CD4-positive, alpha-beta T cell treated with Interleukin-2 at 100 ng/mL for 4 hours (primary cell): ENCODE results near the gene MACROD2.

Experiments
- DNase-seq: peaks from one replicate; pipeline ENCODE4 v3.0.0-alpha.2; 2020; ENCODE audit warnings: low spot score

The MACROD2 gene

DNA sequence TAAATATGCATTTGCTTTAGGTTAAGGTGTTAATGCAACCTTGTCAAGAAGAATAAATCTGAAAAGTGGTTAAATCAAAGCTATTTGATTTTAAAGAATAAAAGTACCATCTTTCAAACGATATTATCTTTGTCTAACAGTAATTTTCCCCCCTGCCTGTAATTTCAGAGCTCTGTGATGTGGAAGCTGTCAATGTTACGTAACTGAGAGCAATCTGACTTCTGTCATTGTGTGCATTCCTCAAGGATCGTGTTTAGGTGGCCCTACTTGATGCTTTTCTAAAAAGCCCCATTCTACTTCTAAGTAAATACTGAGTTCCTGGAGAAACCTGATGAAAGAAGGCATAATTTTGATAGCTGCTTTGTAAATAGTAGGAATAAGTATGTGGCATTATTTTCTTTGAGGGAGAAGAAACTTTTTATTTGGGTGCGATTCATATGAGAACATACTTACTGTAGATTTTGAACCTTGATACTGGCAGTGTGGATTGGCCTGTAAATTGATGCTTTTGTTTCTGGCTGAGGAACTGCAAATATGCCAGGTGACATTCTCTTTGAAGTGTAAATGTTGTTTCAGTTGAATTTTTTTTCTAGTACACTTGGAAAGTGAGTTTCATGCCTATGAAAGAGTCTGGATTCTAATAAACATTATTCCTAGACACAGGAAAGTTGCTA lies 871.7 kb downstream of the MACROD2 start:
- DNase-seq: no peak

DNA sequence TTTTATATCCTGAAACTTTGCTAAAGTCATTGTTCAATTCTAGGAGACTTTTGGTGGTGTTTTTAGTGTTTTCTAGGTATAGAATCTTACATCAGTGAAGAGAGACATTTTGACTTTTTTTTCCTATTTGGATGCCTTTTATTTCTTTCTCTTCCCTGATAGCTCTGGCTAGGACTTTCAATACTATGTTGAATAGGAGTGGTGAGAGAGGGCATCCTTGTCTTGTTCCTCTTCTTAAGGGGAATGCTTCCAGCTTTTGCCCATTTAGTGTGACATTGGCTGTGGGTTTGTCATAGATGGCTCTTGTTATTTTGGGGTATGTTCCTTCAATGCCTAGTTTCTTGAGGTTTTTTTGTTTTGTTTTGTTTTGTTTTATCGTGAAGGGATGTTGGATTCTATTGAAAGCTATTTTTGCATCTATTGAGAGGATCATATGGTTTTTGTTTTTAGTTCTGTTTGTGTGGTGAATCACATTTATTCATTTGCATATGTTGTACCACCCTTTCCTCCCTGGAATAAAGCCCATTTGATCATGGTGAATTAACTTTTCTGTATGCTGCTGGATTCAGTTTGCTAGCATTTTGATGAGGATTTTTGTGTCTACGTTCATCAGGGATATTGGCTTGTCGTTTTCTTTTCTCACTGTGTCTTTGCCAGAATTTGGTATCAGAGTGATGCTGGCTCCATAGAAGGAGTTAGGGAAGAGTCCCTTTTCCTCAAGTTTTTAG lies 882.1 kb downstream of the MACROD2 start:
- DNase-seq: no peak

DNA sequence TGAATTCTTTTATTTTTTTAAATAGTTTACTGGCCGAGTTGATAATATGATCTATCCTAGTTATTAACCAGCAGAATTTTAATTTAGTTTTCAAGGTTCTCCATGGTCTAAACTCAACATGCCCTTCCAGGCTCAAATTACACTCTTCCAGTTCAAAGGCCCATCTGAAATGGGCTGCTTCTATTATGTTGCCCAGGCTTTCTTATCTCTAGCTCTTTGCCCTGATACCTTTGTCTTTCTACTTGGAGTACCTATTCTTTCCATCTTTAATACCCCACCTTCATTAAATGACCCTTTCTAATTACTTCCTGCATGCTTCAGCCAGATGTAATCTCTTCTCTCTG lies 883.3 kb downstream of the MACROD2 start:
- DNase-seq: no peak

DNA sequence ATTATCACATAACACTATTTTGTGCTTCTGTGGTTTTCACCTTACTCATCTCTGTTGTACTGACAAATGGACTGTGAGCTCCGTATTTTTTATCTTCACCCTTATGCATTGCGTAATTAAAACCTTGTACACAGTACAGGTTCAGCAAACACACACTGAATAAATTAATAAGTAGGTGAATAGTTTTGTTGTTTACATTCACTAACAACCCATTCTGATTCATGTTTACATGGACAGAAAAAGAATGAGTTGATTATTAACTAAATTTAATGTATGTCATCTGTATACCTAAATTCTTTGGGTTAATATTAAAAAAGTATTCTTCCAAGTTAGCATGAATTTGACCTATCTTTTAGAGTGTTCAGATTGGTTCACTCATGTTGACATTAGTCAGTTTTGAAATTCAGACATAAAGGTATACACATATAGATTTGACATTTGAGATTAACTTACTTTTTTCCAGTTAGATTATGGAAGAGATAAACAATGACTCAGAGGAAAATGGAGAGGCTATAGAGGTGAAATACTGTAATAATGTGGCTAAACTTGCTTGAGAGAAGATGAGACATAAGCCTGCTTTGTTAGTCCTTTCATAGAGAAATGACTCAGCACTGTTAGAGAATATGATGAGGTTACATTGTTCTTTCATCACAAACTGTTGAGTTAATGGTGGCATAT lies 883.8 kb downstream of the MACROD2 start:
- DNase-seq: no peak

DNA sequence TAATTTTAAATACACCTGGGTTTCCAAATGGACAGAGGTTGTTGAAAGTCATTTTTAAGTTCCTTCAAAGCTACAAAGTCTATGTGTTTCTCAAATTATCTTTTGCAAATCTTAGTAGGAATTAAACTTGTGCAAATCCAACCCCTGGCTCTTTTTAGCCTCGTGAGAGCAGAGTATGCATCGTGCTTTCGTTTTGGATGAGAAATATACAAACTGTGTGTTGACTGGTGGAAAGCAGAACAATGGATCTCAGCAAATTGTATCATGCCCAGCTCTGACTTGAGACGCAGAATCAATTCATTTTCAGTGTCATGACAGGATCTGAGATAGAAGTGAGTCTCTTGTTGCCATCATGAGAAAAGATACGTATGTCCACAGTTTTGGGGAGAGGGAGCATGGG lies 884.5 kb downstream of the MACROD2 start:
- DNase-seq: no peak

DNA sequence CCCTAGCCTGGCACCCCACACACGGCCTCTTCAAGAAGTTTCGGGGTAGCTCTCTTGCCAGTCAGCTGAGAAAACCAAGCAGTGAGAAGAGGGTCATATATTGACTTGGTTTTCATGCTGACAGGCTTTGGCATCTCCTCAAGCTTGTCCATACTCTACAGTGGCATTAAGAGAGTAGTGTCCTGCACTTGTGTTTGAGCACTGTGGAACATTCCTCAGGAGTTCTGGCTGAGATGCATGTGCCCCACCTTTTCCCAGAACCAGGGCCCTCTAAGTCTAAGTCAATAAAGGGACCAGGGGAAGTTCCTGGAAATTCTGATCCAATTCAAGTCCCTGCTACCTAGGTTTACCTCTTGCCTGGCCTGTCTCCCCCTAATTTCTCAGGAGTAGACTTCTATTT lies 886.2 kb downstream of the MACROD2 start:
- DNase-seq: no peak

DNA sequence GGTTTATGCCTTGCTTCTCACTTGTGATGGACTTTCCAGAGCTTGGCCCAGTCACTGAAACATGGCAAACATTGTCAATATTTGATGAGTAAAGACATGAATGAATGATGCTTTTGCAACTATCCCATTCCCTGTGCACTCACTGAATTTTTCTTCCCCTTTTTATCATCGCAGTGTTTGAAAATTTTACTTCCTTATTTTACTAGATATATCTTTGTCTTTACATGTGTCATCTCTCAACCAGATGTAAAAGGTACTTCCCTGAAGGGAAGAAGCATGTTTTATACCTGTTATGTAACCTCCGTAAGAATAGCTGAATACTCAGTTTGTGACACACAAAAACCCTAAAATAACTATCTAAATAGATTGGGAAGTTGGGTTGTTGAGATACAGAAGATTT lies 886.8 kb downstream of the MACROD2 start:
- DNase-seq: no peak

DNA sequence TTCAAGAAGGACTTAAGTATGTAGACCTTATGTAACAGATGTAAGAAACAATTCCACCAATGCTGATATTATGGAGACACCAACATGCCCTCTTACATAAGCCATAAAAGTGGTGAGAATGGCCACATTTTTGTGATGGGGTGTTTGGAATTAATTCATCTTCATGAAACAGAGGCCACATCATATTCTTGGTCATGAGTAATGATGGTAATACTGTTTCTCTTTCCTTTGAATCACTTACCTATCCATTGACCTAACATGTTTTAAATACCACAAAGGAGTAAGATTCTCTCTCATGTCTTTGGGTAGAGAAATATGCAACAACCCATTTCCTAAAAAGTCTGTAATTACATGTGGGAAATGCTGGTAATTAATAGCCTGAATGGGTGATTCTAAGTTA lies 887.5 kb downstream of the MACROD2 start:
- DNase-seq: no peak

DNA sequence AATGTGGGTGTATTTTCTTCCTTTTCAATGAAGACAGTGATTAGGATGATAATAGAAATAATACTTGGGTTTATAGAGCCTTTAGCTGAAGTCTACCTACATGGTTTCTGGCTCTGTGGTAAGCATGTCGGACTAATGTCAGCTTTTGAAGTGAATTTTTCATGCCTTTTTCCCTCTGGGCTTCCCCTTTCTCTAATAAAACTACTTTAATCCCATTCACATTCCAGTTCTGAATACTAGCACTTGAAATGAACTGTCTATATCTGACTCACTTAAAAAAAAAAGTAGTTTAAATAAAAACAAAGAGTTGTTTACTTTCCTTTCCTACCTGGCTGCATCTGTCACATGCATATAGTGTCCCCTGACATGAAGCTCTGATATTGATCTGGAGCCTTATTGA lies 888.0 kb downstream of the MACROD2 start:
- DNase-seq: no peak

DNA sequence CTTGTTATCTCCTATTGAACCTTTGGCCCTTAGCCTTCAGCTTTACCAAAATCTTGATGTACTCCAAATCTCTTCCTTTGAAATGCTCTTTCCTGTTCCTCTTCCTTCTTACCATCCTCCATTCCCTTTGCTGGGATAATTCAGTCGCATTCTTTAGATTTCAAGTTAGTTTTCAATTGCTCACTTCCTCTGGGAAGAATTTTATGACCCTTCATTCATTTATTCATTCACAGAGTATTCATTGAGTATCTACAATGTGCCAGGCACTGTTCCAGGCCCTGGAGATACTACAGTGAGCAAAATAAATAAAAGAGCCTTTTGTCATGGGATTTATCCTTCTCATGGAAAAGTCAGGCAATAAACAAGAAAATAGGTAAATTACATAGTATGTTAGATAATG lies 890.3 kb downstream of the MACROD2 start:
- DNase-seq: no peak

DNA sequence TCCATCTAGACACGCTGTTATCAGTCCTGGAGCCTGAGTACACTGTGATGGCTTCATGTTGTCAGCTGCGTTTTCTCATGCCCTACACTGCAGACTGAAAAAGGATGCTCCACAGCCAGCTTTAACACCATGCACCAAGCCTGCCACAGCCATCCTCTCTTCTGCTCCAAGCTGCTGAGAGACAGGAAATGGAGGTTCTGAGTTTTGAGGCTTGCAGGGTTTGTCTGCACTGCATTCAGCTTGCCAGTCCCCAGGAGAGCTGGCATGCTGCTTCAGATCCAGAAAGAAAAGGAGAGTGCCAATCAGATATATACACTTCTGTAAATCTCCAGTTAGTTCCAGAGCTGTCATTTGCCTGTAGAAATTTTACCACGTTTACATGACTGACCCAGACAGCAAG lies 892.8 kb downstream of the MACROD2 start:
- DNase-seq: no peak

DNA sequence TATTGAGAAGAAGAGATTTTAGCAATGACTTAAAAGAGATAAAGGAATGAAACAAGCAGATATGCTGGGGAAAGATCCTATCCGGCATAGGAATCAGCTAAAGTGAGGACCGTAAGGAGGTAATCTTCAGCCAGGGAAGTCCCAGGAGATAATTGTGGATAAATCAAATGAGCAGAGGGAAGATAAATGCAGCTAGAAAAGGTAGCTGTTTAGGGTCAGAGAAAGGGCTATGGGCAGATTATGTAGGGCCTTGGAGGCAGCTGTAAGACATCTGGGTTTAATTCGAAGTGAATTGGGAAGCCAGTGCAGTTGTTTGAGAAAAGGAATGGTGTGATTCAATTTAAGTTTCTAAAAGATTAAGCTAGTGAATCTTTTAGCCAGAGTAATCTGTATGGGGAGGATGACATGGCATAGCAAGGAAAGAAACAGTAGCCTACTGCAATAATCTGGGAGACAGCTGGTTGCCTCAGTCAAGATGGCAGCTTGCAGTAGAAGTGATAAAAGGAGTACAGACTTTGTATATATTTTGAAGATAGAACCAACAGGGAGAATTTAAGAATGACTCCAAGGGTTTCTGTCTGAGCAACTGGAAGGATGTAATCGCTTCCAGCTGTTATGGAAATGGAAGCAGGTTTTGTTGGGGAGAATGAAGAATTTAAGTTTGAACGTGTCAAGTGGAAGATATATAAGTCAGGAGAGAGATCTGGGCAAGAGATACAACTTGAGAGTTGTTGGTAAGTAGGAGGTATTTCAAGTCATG lies 894.4 kb downstream of the MACROD2 start:
- DNase-seq: no peak

DNA sequence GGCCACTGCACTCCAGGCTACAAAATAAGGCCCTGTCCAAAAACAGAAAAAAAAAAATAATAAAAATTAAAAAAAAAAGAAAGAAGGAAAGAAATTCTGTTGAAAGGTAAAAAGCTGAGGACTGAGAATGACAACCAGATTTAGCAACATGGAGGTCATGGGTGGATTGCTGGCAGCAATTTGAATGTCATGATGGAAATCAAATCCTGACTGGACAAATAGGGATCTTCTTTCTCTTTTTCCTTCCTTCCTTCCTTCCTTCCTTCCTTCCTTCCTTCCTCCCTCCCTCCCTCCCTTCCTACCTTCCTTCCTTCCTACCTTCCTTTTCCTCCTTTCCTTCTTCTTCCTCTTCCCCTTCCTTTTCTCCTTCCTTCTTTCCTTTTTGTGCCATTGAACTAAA lies 895.4 kb downstream of the MACROD2 start:
- DNase-seq: no peak

DNA sequence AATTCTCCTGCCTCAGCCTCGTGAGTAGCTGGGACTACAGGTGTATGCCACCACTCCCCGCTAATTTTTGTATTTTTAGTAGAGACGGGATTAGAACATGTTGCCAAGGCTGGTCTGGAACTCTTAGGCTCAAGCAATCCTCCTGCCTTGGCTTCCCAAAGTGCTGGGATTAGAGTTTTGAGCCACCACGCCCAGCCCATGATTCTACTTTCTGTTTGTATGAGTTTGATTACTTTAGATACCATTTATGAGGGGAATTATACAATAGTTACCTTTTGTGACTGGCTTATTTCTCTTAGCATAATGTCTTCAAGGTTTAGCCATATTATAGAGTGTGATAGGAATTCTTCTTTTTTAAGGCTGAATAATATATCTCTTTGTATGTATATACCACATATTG lies 897.5 kb downstream of the MACROD2 start:
- DNase-seq: no peak

DNA sequence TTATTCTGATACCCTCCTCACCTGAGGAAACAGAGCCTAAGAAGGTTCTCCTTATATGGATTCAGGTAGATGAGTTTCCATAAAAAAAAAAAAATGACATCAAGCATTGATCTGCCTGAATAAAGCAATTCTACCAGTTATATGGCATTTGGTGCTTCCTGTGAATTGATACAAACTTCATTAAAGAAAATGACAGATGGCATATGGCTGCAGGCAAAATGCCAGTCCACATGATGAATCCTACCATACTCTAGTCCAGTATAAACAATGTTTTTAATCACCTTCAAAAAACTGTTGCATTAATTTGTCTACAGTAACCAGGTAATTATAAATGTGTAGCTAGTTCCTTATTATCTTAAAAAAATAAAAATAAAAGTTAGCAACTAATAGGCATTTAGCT lies 901.3 kb downstream of the MACROD2 start:
- DNase-seq: no peak

DNA sequence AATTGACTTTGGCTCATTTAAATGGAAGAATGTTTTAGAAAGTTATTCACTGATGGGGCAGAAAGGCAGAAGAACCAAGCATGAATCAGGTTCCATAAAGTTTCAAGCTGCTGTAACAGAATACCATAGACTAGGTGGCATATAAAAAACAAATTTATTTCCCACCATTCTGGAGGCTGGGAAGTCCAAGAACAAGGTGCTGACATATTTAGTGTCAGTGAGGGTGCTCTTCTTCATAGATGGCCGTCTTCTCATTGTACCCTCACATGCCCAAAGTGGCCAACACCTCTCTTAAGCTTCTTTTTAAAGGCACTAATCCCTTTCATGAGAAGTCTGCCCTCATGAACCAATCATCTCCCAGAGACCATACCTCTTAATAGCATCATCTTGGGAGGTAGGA lies 902.3 kb downstream of the MACROD2 start:
- no peak for DNase-seq

DNA sequence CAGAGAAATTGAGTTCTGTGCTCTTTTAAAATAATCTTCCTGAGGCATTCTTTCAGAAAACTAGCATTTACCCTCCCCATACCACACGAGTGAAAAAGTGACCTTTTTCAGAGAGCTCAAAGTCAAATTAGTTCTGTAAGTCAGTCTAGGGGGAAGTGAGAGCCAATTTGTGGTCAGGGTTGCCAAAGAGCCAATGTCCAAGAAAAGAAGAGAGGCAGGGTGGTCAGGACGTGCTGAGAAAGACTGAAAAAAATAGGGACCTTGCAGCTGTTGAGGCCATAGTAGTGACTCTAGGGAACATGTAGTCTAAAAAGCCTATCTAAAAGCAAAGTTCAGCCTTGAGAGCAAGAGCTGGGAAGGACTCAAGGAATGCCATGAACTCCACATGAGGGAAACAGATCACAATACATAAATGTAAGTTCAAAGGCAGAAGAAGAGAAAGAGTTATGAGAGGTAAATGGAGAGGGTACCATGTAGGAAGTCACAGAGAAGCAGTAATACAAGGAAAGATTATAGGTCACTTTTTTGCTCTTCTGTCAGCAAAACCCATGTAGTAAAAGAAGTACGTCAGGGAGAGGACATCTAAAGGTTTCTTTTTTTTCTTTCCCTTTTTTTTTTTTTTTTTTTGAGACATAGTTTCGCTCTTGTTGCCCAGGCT lies 907.2 kb downstream of the MACROD2 start:
- no peak for DNase-seq

DNA sequence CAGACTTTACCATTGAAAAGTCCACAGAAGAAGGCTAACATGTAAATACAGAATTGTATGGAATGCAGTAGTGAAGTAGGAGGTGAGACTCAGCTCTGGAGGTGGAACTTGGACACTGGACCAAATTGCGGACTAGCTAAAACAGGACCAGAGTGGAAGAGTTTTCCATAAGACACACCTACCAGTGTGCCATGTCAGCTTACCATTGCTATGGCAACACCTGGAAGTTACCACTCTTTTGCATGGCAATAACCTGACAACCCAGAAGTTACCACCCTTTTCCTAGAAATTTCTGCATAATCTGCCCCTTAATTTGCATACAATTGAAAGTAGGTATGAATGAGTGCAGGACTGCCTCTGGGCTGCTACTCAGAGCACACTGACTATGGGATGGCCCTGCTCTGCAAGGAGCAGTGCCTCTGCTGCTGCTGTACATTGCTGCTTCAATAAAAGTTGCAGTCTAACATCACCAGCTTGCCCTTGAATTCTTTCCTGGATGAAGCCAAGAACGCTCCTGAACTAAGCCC lies 911.7 kb downstream of the MACROD2 start:
- no peak for DNase-seq

DNA sequence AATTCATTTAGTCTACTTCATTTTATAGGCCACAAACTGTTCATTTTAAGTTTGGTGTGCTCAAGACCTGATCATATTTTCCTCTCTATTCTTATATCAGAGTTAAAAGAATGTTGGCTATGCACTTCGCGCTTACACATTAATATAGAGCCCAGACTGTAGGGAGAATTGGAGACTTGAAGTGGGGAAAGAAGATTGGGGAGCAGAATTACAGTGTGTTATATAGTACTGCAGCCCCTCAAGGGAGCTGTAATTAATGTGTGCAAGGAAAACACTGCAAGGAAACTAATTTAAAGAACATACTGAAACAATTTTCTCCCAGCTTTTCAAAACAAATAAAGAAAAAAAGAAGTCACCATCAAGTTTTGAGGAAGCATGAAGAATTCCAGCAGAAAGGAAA lies 914.8 kb downstream of the MACROD2 start:
- DNase-seq: no peak

DNA sequence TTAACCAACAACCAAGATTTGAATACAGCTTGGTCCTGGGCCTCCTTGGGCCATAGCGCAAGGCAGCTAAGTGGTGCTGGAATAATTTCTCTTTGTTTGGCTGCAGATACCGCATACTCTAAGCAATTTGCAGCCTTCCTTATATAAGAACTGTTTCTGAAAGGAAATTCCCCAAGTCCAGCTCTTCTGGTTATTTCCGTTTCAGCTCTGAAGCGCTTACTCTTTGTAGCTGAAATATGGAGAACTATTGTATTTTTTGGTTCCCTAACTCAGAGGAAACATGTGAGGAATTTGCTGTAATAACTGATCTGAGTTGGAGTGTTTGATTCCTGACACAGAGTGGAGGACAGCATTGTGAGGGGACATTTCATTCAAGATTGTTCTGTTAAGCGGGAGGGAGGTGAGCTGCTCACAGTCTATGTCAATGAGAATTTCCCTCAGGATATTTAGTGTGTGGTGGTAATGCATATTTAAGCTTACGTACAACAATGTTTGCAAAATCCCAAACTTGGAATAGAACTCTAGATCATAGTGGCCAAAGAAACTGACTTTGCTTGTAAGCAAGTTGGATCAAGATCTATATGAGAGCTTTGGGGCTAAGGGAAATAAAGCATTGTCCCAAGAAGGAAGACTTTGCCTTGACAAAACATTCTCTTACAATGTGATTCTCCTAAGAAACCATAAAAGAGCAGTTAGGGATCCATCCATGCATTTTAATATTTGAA lies 918.7 kb downstream of the MACROD2 start:
- no peak for DNase-seq

DNA sequence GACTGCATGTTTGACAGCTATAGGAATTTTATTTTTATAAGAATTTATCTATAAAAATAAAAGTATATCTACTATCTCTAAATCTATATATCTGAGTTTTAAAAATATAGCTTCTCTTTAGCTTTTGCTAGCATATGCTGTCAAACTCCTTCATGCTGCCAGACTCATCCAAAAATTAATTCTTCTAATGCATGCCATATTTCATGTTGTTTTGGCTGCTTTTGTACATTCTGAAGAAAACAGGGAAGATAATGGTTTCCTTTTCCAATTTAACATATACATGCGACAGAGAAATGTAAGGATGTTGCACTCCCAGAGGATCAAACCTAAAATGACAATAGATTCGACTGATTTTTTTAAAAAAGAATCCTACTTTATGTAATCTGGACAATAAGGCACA lies 919.3 kb downstream of the MACROD2 start:
- DNase-seq: no peak
